Endothelial cell of umbilical vein (primary cell): ENCODE data around the gene REPIN1. TPM values are rescaled to one million over a fixed set of nuclear protein-coding genes. Genes with fewer than 3 reads are reported as not detected.

ENCODE experiments used
- BruUV-seq: library from RNA; stranded (reverse); fragments of 400-500 nt; replicated peaks from 2 replicates; lab custom pipeline; 2021; lab: Mats Ljungman, UMichigan
- CTCF ChIA-PET: fragments of 300-600, 350-600 bp; sonication (Branson Sonifier 250); formaldehyde crosslinking; loops from one replicate; lab custom pipeline; 2021; ENCODE audit warnings: antibody characterized with exemption, inconsistent platforms; lab: Charles Lee
- POLR2A ChIA-PET: fragments of 300-600, 350-600 bp; sonication (Branson Sonifier 250); formaldehyde crosslinking; loops from one replicate; lab custom pipeline; 2021; ENCODE audit warnings: antibody characterized with exemption, inconsistent platforms; lab: Charles Lee
- DNase-seq: peaks from one replicate; pipeline ENCODE4 v3.0.0-alpha.2; 2011; ENCODE audit warnings: low read depth, low spot score
- FAIRE-seq: peaks from 2 replicates; lab custom pipeline; 2011; peaks lifted over from hg19 to GRCh38; lab: Jason Lieb, UNC
- H2AFZ ChIP-seq: 2 replicates; pipeline ENCODE4 v1.6.0; 2012; ENCODE audit warnings: low read depth, low read length, control low read depth, inconsistent platforms
- H3K27ac ChIP-seq: 2 replicates; pipeline ENCODE4 v1.5.1; 2011; ENCODE audit warnings: low read depth, mild to moderate bottlenecking, control low read depth, low read length, moderate library complexity; ENCODE audit not compliant: insufficient read depth
- H3K27me3 ChIP-seq, 2 experiments: 2 replicates each; pipeline versions ENCODE4 v1.6.0 to v1.6.1; 2011; ENCODE audit warnings: low read length in 2 of 2, mixed read lengths in 1 of 2; ENCODE audit not compliant: control insufficient read depth in 2 of 2, insufficient read depth in 2 of 2
- H3K36me3 ChIP-seq, 2 experiments: 2 replicates in 1 of 2; 3 replicates in 1 of 2; pipeline ENCODE4 v1.5.1; 2011; ENCODE audit warnings: low read length in 2 of 2, mild to moderate bottlenecking in 1 of 2, moderate library complexity in 1 of 2; ENCODE audit not compliant: control insufficient read depth in 2 of 2, insufficient read depth in 2 of 2; ENCODE audit errors: extremely low read depth in 1 of 2
- H3K4me1 ChIP-seq: 3 replicates; pipeline ENCODE4 v1.5.1; 2011; ENCODE audit warnings: mild to moderate bottlenecking, low read length; ENCODE audit not compliant: control insufficient read depth, insufficient read depth; ENCODE audit errors: extremely low read depth
- H3K4me2 ChIP-seq: 2 replicates; pipeline ENCODE4 v1.6.1; 2011; ENCODE audit warnings: low read length, control low read depth, mixed read lengths; ENCODE audit not compliant: insufficient read depth
- H3K4me3 ChIP-seq, 3 experiments: fragments of 200-600 bp in 1 of 3; sonication (generic), shearing (Covaris generic) in 1 of 3; replicated peaks in 1 of 3; 2 replicates each; pipeline ENCODE4 v1.5.1; 2011 to 2016; ENCODE audit warnings: control low read depth in 3 of 3, low read length in 3 of 3, mild to moderate bottlenecking in 2 of 3, inconsistent platforms in 1 of 3, low read depth in 1 of 3, moderate library complexity in 1 of 3; ENCODE audit not compliant: insufficient read depth in 1 of 3
- H3K79me2 ChIP-seq: 2 replicates; pipeline ENCODE4 v1.6.0; 2012; ENCODE audit warnings: low read length, inconsistent platforms; ENCODE audit not compliant: control insufficient read depth, insufficient read depth
- H3K9ac ChIP-seq: replicated peaks from 2 replicates; pipeline ENCODE3; 2011; ENCODE audit warnings: low read length, control low read depth; ENCODE audit not compliant: insufficient read depth; ENCODE audit errors: extremely low read depth
- H3K9me1 ChIP-seq: replicated peaks from 3 replicates; pipeline ENCODE4 v1.6.0; 2011; ENCODE audit warnings: mild to moderate bottlenecking, low read length; ENCODE audit not compliant: control insufficient read depth, insufficient read depth; ENCODE audit errors: extremely low read depth
- H3K9me3 ChIP-seq: replicated peaks from 2 replicates; pipeline ENCODE4 v1.5.1; 2012; ENCODE audit warnings: low read length, inconsistent platforms; ENCODE audit not compliant: control insufficient read depth, insufficient read depth
- H4K20me1 ChIP-seq: replicated peaks from 2 replicates; pipeline ENCODE3; 2011; ENCODE audit warnings: mild to moderate bottlenecking, low read length; ENCODE audit not compliant: control insufficient read depth, insufficient read depth; ENCODE audit errors: extremely low read depth
- CTCF ChIP-seq, 2 donors: IDR thresholded peaks; 1 replicate in 1 of 2; 2 replicates in 1 of 2; pipeline ENCODE4 v1.5.1; 2011; ENCODE audit warnings: low read length in 2 of 2, mild to moderate bottlenecking in 2 of 2, moderate library complexity in 2 of 2, control low read depth in 1 of 2, inconsistent platforms in 1 of 2, low read depth in 1 of 2; ENCODE audit not compliant: insufficient read depth in 1 of 2; ENCODE audit errors: extremely low read depth in 1 of 2
- EZH2 ChIP-seq: IDR thresholded peaks from 2 replicates; pipeline ENCODE4 v1.6.1; 2012; ENCODE audit warnings: borderline replicate concordance, low read depth, mild to moderate bottlenecking, moderate library complexity, low read length, inconsistent platforms; ENCODE audit not compliant: severe bottlenecking
- FOS ChIP-seq: IDR thresholded peaks from 2 replicates; pipeline ENCODE4 v1.6.1; 2011; ENCODE audit warnings: mild to moderate bottlenecking, low read length, moderate library complexity, borderline replicate concordance; ENCODE audit not compliant: insufficient read depth
- GATA2 ChIP-seq: IDR thresholded peaks from 2 replicates; pipeline ENCODE4 v1.7.0; 2011; ENCODE audit warnings: low read depth, mild to moderate bottlenecking, moderate library complexity, mixed read lengths, low read length; ENCODE audit not compliant: insufficient read length, insufficient read depth
- JUN ChIP-seq: IDR thresholded peaks from 2 replicates; pipeline ENCODE4 v1.6.1; 2011; ENCODE audit warnings: borderline replicate concordance, low read depth; ENCODE audit not compliant: insufficient read length, insufficient read depth
- MAX ChIP-seq: IDR thresholded peaks from 2 replicates; pipeline ENCODE4 v1.6.1; 2011; ENCODE audit not compliant: insufficient read depth, insufficient read length
- MYC ChIP-seq: IDR thresholded peaks from one replicate; pipeline ENCODE4 v1.6.1; 2011; ENCODE audit warnings: mild to moderate bottlenecking, low read depth, low read length
- POLR2A ChIP-seq: IDR thresholded peaks from 2 replicates; pipeline ENCODE4 v1.6.1; 2012; ENCODE audit warnings: low read depth, mild to moderate bottlenecking, control low read depth, low read length
- POLR2AphosphoS5 ChIP-seq: IDR thresholded peaks from 2 replicates; pipeline ENCODE4 v1.6.1; 2012; ENCODE audit warnings: low read depth, mild to moderate bottlenecking, control low read depth, low read length, moderate library complexity; ENCODE audit not compliant: insufficient read depth
- dilution Hi-C: fragments of 300-500 bp; cut with MboI; formaldehyde crosslinking; loops from one replicate; pipeline ENCODE4 v1.15.0; 2019; ENCODE audit warnings: low sequenced_read_pairs; ENCODE audit not compliant: extremely low pct_ligation_motif_present
- intact Hi-C: fragments of 100-400 bp; cut with micrococcal nuclease; formaldehyde crosslinking; loops from one replicate; pipeline ENCODE4 v1.10.0; 2022
- polyA plus RNA-seq, 4 experiments: library from polyadenylated mRNA; depleted of rRNA in 3 of 4; stranded (reverse) in 3 of 4; unstranded in 1 of 4; fragments of >200 nt; gene quantifications; 2 replicates each; pipeline versions ENCODE4 v1.2.1 to v1.2.3, GENCODE V29; 2011 to 2012; ENCODE audit warnings: missing spikeins in 1 of 4
- total RNA-seq: library from RNA; stranded (reverse); gene quantifications from 2 replicates; pipeline ENCODE4 v1.2.3, GENCODE V29; 2021

The REPIN1 gene
- total and polyA plus RNA-seq, 2 donors (not counting 3 experiments of a cell fraction or from before 2014, with no cell fraction given) = 108 to 140 TPM

- intact Hi-C loops = no loop called here
- Histone ChIP-seq H3K27me3 (no peaks in the 10 kb centered on the region), H3K9me3 (no peaks in the 10 kb centered on the region), H2AFZ (no peak overlapping the region), H3K27ac (no peak overlapping the region), H3K79me2 (peaks cover 33% of the 10 kb centered on the region), H3K4me1 (peaks cover 5% of the 10 kb centered on the region), H3K9me1 (no peaks in the 10 kb centered on the region), H3K36me3 (peaks cover 0 to 16% of the 10 kb centered on the region in 2 experiments), H3K4me2 (no peak overlapping the region), H3K4me3 (no peak overlapping the region), H3K9ac (no peak overlapping the region), H4K20me1 (no peaks in the 10 kb centered on the region)
- dilution Hi-C loops = no loop called here
- no TSS peak for BruUV-seq
- TF ChIP-seq JUN (no peak), EZH2 (no peak), POLR2A (no peak), MYC (no peak), GATA2 (no peak), CTCF (IDR thresholded peaks at IDR 0.05; ENCODE audit: extremely low read depth in 1 of 2, insufficient read depth in 1 of 2, low read depth in 1 of 2, low read length in 2 of 2) (no peak), MAX (no peak), FOS (no peak), POLR2AphosphoS5 (no peak)
- CTCF ChIA-PET = interaction anchor here (1.2 to 1.3 kb wide), 2 partner anchors 9 to 33 kb away, joined by 3 to 4 read pairs; no protein-coding TSS in a partner anchor
- FAIRE-seq = no peak
- POLR2A ChIA-PET = no interaction called here
- no peak for DNase-seq
These were observed 16.0 kb downstream of the REPIN1 start for GRCh38 chr7:150384406-150385301.
